A673 (cell line): ENCODE results near the gene SSH2. TPM values are rescaled to one million over a fixed set of nuclear protein-coding genes. Genes with fewer than 3 reads are reported as not detected.

Source experiments
- BruUV-seq: library from RNA; stranded (reverse); fragments of 400-500 nt; replicated peaks from 2 replicates; lab custom pipeline; 2021; lab: Mats Ljungman, UMichigan
- CTCF ChIA-PET: fragments of 300-600 bp; sonication (Branson Sonifier 250); formaldehyde crosslinking; loops from one replicate; lab custom pipeline; 2022; ENCODE audit warnings: antibody characterized with exemption; lab: Charles Lee
- POLR2A ChIA-PET: fragments of 300-600 bp; sonication (Branson Sonifier 250); formaldehyde crosslinking; loops from one replicate; lab custom pipeline; 2022; ENCODE audit warnings: antibody characterized with exemption; ENCODE audit not compliant: low non-redundant PET; lab: Charles Lee
- DNase-seq: peaks from one replicate; pipeline ENCODE4 v3.0.0-alpha.2; 2015; ENCODE audit warnings: low spot score
- H3K27ac ChIP-seq: fragments of 200-600 bp; sonication (generic); 2 replicates; pipeline ENCODE4 v1.5.1; 2016; ENCODE audit warnings: mixed run types, low read depth, mild to moderate bottlenecking, mixed read lengths, antibody characterized with exemption, low read length; ENCODE audit not compliant: poor library complexity, severe bottlenecking
- H3K27me3 ChIP-seq: fragments of 200-600 bp; sonication (generic); replicated peaks from 2 replicates; pipeline ENCODE4 v1.6.1; 2017; ENCODE audit warnings: mixed run types, low read depth, mild to moderate bottlenecking, mixed read lengths, antibody characterized with exemption, low read length; ENCODE audit not compliant: insufficient read depth, poor library complexity
- H3K36me3 ChIP-seq: fragments of 200-600 bp; sonication (generic); 2 replicates; pipeline ENCODE4 v1.6.1; 2016; ENCODE audit warnings: mixed run types, mild to moderate bottlenecking, mixed read lengths, antibody characterized with exemption, low read length; ENCODE audit not compliant: insufficient read depth, poor library complexity, severe bottlenecking
- H3K4me1 ChIP-seq: fragments of 200-600 bp; sonication (generic); 2 replicates; pipeline ENCODE4 v1.6.1; 2017; ENCODE audit warnings: mixed run types, mild to moderate bottlenecking, mixed read lengths, antibody characterized with exemption, low read length; ENCODE audit not compliant: insufficient read depth, poor library complexity, severe bottlenecking
- H3K4me3 ChIP-seq: fragments of 200-600 bp; sonication (generic); 2 replicates; pipeline ENCODE4 v1.5.1; 2016; ENCODE audit warnings: low read depth, mixed run types, mild to moderate bottlenecking, mixed read lengths, low read length; ENCODE audit not compliant: poor library complexity, severe bottlenecking
- H3K9me3 ChIP-seq: fragments of 200-600 bp; sonication (generic); 2 replicates; pipeline ENCODE4 v1.6.1; 2016; ENCODE audit warnings: mixed run types, low read depth, mild to moderate bottlenecking, mixed read lengths, antibody characterized with exemption, low read length; ENCODE audit not compliant: poor library complexity, severe bottlenecking
- EZH2 ChIP-seq: fragments of 200-600 bp; sonication (generic); IDR thresholded peaks from 2 replicates; pipeline ENCODE4 v1.6.1; 2017; ENCODE audit warnings: borderline replicate concordance, low read depth, mild to moderate bottlenecking, mixed read lengths, antibody characterized with exemption, low read length; ENCODE audit not compliant: poor library complexity, severe bottlenecking
- intact Hi-C: fragments of 100-400 bp; cut with micrococcal nuclease; formaldehyde crosslinking; loops from one replicate; pipeline ENCODE4 v1.10.0; 2022; ENCODE audit not compliant: unreplicated experiment
- total RNA-seq: library from RNA; stranded (reverse); gene quantifications from 2 replicates; pipeline ENCODE4 v1.2.3, GENCODE V29; 2021
- TF ChIP-seq, protein P1 (sequence below): fragments of 300-800, 200-600 bp; sonication (generic); conservative IDR thresholded peaks from 2 replicates; pipeline ENCODE4 v1.5.1; 2017; ENCODE audit warnings: low read depth, mild to moderate bottlenecking, antibody characterized with exemption, low read length, moderate library complexity, mixed read lengths

The SSH2 gene
- total RNA-seq, 1 experiment from 2014 or later, result 75.5 TPM

DNA sequence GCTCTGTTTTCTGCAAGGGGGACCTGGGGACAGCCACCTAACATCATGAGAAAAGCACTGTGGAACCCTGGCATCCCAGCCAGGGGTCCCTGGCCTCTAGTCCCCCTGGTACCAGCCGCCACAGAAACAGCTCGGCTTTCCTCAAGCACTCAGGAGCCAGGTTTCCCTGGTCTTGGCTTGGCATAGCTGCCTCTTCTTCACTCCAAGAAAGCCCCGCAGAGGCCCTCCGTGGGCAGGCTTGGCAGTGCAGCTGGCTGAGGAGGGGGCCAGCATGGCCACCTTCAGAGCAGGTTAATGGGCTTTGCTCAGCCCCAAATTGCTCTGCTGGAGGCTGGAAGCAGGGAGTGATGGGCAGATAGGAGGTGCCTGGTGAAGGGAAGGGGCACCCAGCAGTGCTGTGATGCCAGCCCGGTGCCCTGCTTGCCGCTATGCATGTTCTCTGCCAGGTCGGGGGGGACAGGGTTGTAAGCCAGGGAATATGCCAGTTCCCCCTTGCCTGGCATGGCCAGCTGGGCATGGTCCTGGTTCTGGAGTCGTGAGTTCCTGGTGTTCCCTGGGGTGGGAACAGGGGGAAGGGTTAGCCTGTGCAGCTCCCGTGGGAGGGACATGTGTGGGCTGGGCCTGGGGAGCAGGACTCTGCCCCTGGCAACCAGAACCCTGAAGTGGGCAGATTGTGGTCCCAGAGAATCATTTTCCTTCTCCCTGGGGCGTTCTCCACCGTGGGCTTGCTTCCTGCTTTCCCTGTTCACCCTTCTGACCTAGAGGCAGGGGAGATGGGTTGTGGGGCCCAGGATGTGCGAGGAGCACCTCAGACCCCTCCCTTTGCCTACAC, 333.9 kb downstream of the SSH2 start:
- no peak for DNase-seq
- BruUV-seq, result no TSS peak
- intact Hi-C loops, result no loop called here
- Histone ChIP-seq H3K27me3 (no peaks in the 10 kb centered on the region), H3K36me3 (no peaks in the 10 kb centered on the region), H3K4me1 (peaks cover 64% of the 10 kb centered on the region), H3K27ac (peak overlapping the region; percentile 90), H3K4me3 (no peak overlapping the region), H3K9me3 (no peaks in the 10 kb centered on the region)
- POLR2A ChIA-PET, result no interaction called here
- no peak for TF ChIP-seq EZH2
- TF ChIP-seq, protein P1, sequence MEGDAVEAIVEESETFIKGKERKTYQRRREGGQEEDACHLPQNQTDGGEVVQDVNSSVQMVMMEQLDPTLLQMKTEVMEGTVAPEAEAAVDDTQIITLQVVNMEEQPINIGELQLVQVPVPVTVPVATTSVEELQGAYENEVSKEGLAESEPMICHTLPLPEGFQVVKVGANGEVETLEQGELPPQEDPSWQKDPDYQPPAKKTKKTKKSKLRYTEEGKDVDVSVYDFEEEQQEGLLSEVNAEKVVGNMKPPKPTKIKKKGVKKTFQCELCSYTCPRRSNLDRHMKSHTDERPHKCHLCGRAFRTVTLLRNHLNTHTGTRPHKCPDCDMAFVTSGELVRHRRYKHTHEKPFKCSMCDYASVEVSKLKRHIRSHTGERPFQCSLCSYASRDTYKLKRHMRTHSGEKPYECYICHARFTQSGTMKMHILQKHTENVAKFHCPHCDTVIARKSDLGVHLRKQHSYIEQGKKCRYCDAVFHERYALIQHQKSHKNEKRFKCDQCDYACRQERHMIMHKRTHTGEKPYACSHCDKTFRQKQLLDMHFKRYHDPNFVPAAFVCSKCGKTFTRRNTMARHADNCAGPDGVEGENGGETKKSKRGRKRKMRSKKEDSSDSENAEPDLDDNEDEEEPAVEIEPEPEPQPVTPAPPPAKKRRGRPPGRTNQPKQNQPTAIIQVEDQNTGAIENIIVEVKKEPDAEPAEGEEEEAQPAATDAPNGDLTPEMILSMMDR, result no peak
- CTCF ChIA-PET, result no interaction called here

DNA sequence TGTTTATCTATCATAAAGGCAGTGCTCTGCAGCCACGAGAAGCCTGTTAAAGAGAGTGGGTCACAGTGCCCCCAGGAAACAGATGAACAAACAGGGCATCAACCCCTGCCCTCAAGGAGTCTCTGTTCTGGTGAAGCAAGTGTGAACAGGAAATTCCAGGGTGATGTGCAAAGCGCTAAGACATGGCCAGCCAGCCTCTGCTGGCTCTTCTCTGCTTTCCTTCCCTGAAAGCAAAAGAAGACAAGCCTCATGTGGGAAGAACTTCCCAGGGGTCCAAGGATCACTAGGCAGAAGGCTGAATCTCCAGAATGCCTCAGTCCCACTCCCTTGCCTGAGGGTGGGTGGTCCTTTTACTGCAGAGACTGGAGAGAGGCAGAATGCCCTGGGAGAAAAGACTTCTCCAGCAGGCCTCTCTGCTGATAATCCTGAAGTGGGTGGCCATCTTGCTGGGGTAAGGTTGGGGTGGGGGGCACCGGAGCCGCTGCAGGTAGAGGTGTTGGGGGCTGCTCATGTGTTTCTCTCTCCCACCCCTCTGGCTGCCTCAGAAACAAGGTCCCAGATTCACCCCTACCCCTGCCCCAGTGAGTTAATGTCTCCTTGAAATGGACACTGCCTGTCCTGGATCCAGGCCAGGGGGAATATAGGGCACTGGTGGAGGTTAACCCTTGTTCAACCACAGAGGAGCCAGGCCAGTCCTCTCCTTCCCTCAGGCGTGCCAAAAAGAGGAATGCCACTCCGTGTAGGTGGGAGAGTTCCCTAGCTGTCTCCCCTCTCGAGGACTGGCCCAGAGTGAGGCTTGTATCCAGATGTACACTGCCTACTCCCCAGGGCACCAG, 334.7 kb downstream of the SSH2 start:
- Histone ChIP-seq H3K4me3 (peak overlapping the region; percentile 97), H3K27ac (peak overlapping the region; percentile 90), H3K9me3 (no peaks in the 10 kb centered on the region), H3K36me3 (no peaks in the 10 kb centered on the region), H3K4me1 (peaks cover 72% of the 10 kb centered on the region), H3K27me3 (no peaks in the 10 kb centered on the region)
- ChIA-PET POLR2A (no interaction called here), CTCF (no interaction called here)
- no peak for DNase-seq
- intact Hi-C loops, result no loop called here
- no TSS peak for BruUV-seq
- no peak for TF ChIP-seq EZH2
- TF ChIP-seq, protein P1, result no peak

DNA sequence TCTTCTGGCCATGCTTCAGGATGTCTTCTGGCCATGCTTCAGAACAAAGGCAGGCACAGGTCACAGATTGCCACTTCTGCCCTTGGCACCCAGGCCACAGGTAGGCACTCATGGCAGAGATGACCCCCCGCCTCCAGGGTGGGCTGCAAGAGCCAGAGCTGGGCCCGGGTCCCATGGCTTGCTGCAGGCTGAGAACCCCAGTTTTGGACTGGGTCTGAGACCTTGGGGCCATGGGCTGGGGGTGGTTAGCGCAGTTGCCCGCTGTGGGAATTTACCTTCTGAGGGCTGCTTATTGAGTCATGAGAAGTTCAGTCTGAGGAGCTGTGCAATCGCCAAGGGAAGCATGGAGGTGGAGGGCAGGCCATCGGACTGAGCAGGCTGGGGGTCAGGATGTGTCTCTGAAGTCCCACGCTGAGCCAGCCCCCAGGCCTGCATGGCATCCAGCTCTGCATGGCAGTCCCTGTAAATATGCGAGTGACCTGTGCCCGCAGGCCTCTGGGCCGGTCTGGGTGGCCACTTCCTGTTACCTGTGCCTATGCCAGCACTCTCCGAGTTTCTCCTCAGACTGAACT, 335.4 kb downstream of the SSH2 start:
- TF ChIP-seq EZH2, result no peak
- TF ChIP-seq, protein P1, result 0 out of 2 replicates have a peak, but pooled peaks have one; percentile 7
- H3K9me3 ChIP-seq, result no peaks in the 10 kb centered on the region
- H3K36me3 ChIP-seq, result no peaks in the 10 kb centered on the region
- no peaks in the 10 kb centered on the region for H3K27me3 ChIP-seq
- no TSS peak for BruUV-seq
- peak overlapping the region; percentile 97 for H3K4me3 ChIP-seq
- DNase-seq, result no peak
- POLR2A ChIA-PET, result interaction anchor here (0.6 kb wide), 1 partner anchor 1888 kb away, joined by 3 read pairs; no protein-coding TSS in a partner anchor
- intact Hi-C loops, result no loop called here
- CTCF ChIA-PET, result no interaction called here
- H3K4me1 ChIP-seq, result peaks cover 79% of the 10 kb centered on the region
- H3K27ac ChIP-seq, result peak overlapping the region; percentile 90
